Astrocyte (in vitro differentiated cells and primary cell): ENCODE data around the gene C2CD4A.

Experiments
- CTCF ChIP-seq: IDR thresholded peaks from 2 replicates; pipeline ENCODE4 v1.5.1; 2011; ENCODE audit warnings: low read depth, mild to moderate bottlenecking, inconsistent platforms, low read length, moderate library complexity; ENCODE audit not compliant: insufficient read depth
- EZH2 ChIP-seq: IDR thresholded peaks from 2 replicates; pipeline ENCODE4 v1.6.1; 2012; ENCODE audit warnings: mild to moderate bottlenecking, low read length, inconsistent platforms; ENCODE audit not compliant: insufficient read depth

GRCh38 chr15:62106096-62106495 lies 39.3 kb downstream of the C2CD4A start:
- no peak for TF ChIP-seq CTCF
- no peak for TF ChIP-seq EZH2
